MM.1S (cell line): ENCODE measurements around the gene LIX1.

Experiments used
- CTCF ChIP-seq: fragments of 300-600 bp; sonication (generic); IDR thresholded peaks from 2 replicates; pipeline ENCODE4 v1.5.1; 2016; ENCODE audit warnings: antibody characterized with exemption, low read length, mixed read lengths
- EZH2phosphoT487 ChIP-seq: fragments of 300-600 bp; sonication (generic); IDR thresholded peaks from 2 replicates; pipeline ENCODE4 v1.6.1; 2018; ENCODE audit warnings: antibody characterized with exemption, low read length

DNA sequence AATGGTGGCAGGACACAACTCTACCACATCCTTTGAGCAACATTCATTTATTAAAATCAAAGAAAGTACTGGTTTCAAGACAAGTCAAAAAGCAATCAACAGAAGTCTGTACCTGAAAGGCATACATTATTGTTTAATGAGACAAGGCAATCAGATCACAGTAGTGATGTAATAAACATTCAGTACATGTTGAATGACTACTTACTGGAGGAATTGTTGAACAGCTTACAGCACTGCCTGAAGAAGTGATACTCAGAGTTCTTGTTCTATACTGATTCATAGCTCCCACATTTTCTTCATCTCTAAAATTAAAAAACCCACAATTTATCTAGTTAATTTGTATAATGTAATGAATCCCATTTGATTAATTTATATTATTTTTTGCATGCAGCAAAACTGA lies 22.4 kb upstream of the LIX1 start:
- TF ChIP-seq CTCF (no peak), EZH2phosphoT487 (no peak)
